GM12878 (cell line): Measurements from ENCODE around the gene HDDC3. TPM values are rescaled to one million over a fixed set of nuclear protein-coding genes. Genes with fewer than 3 reads are reported as not detected.

Source experiments
- ATAC-seq: fragments of 200-7000 bp; cut with Tn5 transposase; 3 replicates; pipeline ENCODE4 v1.9.1; 2020; ENCODE audit warnings: mild to moderate bottlenecking, moderate library complexity
- BruUV-seq: library from RNA; stranded (reverse); fragments of 400-500 nt; replicated peaks from 2 replicates; lab custom pipeline; 2021; lab: Mats Ljungman, UMichigan
- CTCF ChIA-PET: fragments of 300-600 bp; sonication (Branson Sonifier 250); formaldehyde crosslinking; extraction: SDS; loops from one replicate; lab custom pipeline; 2021; ENCODE audit warnings: inconsistent platforms; lab: Yijun Ruan, JAX
- POLR2A ChIA-PET: fragments of 350-600 bp; formaldehyde crosslinking; extraction: SDS; loops from one replicate; lab custom pipeline; 2021; ENCODE audit warnings: inconsistent platforms; lab: Charles Lee
- RAD21 ChIA-PET: fragments of 300-600 bp; sonication (Branson Sonifier 250); formaldehyde crosslinking; loops from one replicate; lab custom pipeline; 2023; ENCODE audit warnings: antibody characterized with exemption; ENCODE audit not compliant: unreplicated experiment; lab: Charles Lee
- SMC1A ChIA-PET: fragments of 300-600 bp; sonication (Branson Sonifier 250); formaldehyde crosslinking; loops from one replicate; lab custom pipeline; 2023; ENCODE audit not compliant: unreplicated experiment, uncharacterized antibody; lab: Charles Lee
- DNase-seq: peaks from one replicate; pipeline ENCODE4 v3.0.0-alpha.2; 2011; ENCODE audit warnings: low read depth, low spot score
- FAIRE-seq: peaks from 3 replicates; lab custom pipeline; 2011; peaks lifted over from hg19 to GRCh38; lab: Jason Lieb, UNC
- H2AFZ ChIP-seq: 2 replicates; pipeline ENCODE4 v1.6.0; 2011; ENCODE audit warnings: low read depth, low read length, control low read depth; ENCODE audit not compliant: control insufficient read depth
- H3K27ac ChIP-seq: 2 replicates; pipeline ENCODE4 v1.5.1; 2011; ENCODE audit warnings: control low read depth; ENCODE audit not compliant: control insufficient read depth, insufficient read depth
- H3K27me3 ChIP-seq, 2 experiments: replicated peaks in 1 of 2; 2 replicates each; pipeline versions ENCODE4 v1.6.0 to v1.6.1; 2011; ENCODE audit warnings: low read length in 1 of 2; ENCODE audit not compliant: control insufficient read depth in 2 of 2, insufficient read depth in 2 of 2
- H3K36me3 ChIP-seq, 2 experiments: 2 replicates each; pipeline ENCODE4 v1.5.1; 2011; ENCODE audit warnings: low read length in 1 of 2; ENCODE audit not compliant: control insufficient read depth in 2 of 2, insufficient read depth in 2 of 2
- H3K4me1 ChIP-seq: 2 replicates; pipeline ENCODE4 v1.6.1; 2011; ENCODE audit warnings: mild to moderate bottlenecking, low read length, moderate library complexity, mixed read lengths; ENCODE audit not compliant: control insufficient read depth, insufficient read depth
- H3K4me2 ChIP-seq: 2 replicates; pipeline ENCODE4 v1.6.0; 2011; ENCODE audit warnings: control low read depth; ENCODE audit not compliant: control insufficient read depth, insufficient read depth
- H3K4me3 ChIP-seq: fragments of 200-600 bp; sonication (generic); 2 replicates; pipeline ENCODE4 v1.5.1; 2016
- H3K79me2 ChIP-seq: 2 replicates; pipeline ENCODE4 v1.6.0; 2011; ENCODE audit warnings: low read length; ENCODE audit not compliant: control insufficient read depth, insufficient read depth
- H3K9ac ChIP-seq: 2 replicates; pipeline ENCODE4 v1.8.0; 2011; ENCODE audit warnings: low read length, control low read depth, mixed read lengths; ENCODE audit not compliant: control insufficient read depth, insufficient read depth
- H3K9me3 ChIP-seq: replicated peaks from 3 replicates; pipeline ENCODE4 v1.5.1; 2011; ENCODE audit warnings: mild to moderate bottlenecking, low read length; ENCODE audit not compliant: control insufficient read depth, insufficient read depth
- H4K20me1 ChIP-seq: 2 replicates; pipeline ENCODE4 v1.6.0; 2011; ENCODE audit not compliant: control insufficient read depth, insufficient read depth
- DPF2 ChIP-seq: fragments of 450-650 bp; IDR thresholded peaks from 2 replicates; pipeline ENCODE4 v1.6.1; 2017; ENCODE audit warnings: mild to moderate bottlenecking
- E4F1 ChIP-seq: fragments of 450-650 bp; IDR thresholded peaks from 2 replicates; pipeline ENCODE4 v1.6.1; 2018; ENCODE audit warnings: borderline replicate concordance, mild to moderate bottlenecking; ENCODE audit not compliant: partially characterized antibody
- FOS ChIP-seq: IDR thresholded peaks from 3 replicates; pipeline ENCODE4 v1.6.1; 2011; ENCODE audit warnings: borderline replicate concordance; ENCODE audit not compliant: insufficient read length; ENCODE audit errors: extremely low read depth
- FOXK2 ChIP-seq: fragments of 450-650 bp; IDR thresholded peaks from 2 replicates; pipeline ENCODE4 v1.6.1; 2017; ENCODE audit warnings: mild to moderate bottlenecking, moderate library complexity
- KLF5 ChIP-seq: fragments of 450-650 bp; IDR thresholded peaks from 2 replicates; pipeline ENCODE4 v1.6.1; 2014; ENCODE audit warnings: mild to moderate bottlenecking; ENCODE audit not compliant: partially characterized antibody
- POLR2A ChIP-seq: IDR thresholded peaks from 2 replicates; pipeline ENCODE4 v1.6.1; 2011; ENCODE audit warnings: low read depth, mild to moderate bottlenecking, low read length
- POLR2AphosphoS2 ChIP-seq: IDR thresholded peaks from 2 replicates; pipeline ENCODE4 v1.6.1; 2011; ENCODE audit warnings: low read depth, mild to moderate bottlenecking, low read length, improper control_type of control experiment, moderate library complexity
- RAD21 ChIP-seq: IDR thresholded peaks from 2 replicates; pipeline ENCODE4 v1.6.1; 2011; ENCODE audit warnings: mild to moderate bottlenecking, low read depth, low read length, moderate library complexity; ENCODE audit not compliant: insufficient read depth
- RELA ChIP-seq: fragments of 450-650 bp; IDR thresholded peaks from 2 replicates; pipeline ENCODE4 v1.8.0; 2014; ENCODE audit warnings: borderline replicate concordance; ENCODE audit not compliant: partially characterized antibody
- TAF1 ChIP-seq: IDR thresholded peaks from 2 replicates; pipeline ENCODE4 v1.6.1; 2011; ENCODE audit warnings: mild to moderate bottlenecking, low read depth, low read length, borderline replicate concordance
- ZBED1 ChIP-seq: IDR thresholded peaks from 2 replicates; pipeline ENCODE4 v1.6.1; 2016; ENCODE audit warnings: borderline replicate concordance
- ZSCAN29 ChIP-seq: fragments of 450-650 bp; IDR thresholded peaks from 2 replicates; pipeline ENCODE4 v1.6.1; 2017; ENCODE audit warnings: mild to moderate bottlenecking, moderate library complexity
- WGBS: methylation state at CpG from one replicate; pipeline ENCODE4 v1.1.6; 2016; ENCODE audit warnings: low lambda C conversion rate; ENCODE audit not compliant: insufficient replicate concordance, insufficient coverage; ENCODE audit errors: missing lambda C conversion rate; 5-methylcytosine and 5-hydroxymethylcytosine counted together
- in situ Hi-C: fragments of 300-500 bp; cut with MboI; formaldehyde crosslinking; loops from 9 replicates; pipeline ENCODE4 v1.14.3; 2018; ENCODE audit warnings: mixed read lengths
- intact Hi-C: fragments of 100-400 bp; cut with micrococcal nuclease; formaldehyde crosslinking; loops from one replicate; pipeline ENCODE4 v1.14.2; 2022; ENCODE audit not compliant: unreplicated experiment
- polyA plus RNA-seq, 11 experiments: library from polyadenylated mRNA; depleted of rRNA in 4 of 11; unstranded in 6 of 11; stranded (reverse) in 5 of 11; fragments of >200 nt; fragmentation: Nextera tagmentation in 4 of 11; fragmentation: Illumina TruSeq in 1 of 11; extraction: Ambion mirVana in 4 of 11; extraction: Trizol in 1 of 11; gene quantifications; 1 replicate in 1 of 11; 2 replicates in 10 of 11; pipeline versions ENCODE4 v1.2.1 to v1.2.3, GENCODE V29; 2011 to 2016; ENCODE audit warnings: inconsistent platforms in 2 of 11, missing spikeins in 2 of 11, low read depth in 1 of 11
- total RNA-seq, 4 experiments: library from RNA; depleted of rRNA in 3 of 4; stranded (reverse); fragments of >200 nt in 3 of 4; fragmentation: Illumina TruSeq in 1 of 4; extraction: Trizol in 1 of 4; gene quantifications; 2 replicates each; pipeline versions ENCODE4 v1.2.1 to v1.2.3, GENCODE V29; 2013 to 2021
- TF ChIP-seq, protein P1 (sequence below): IDR thresholded peaks from 2 replicates; pipeline ENCODE4 v1.6.1; 2012; ENCODE audit warnings: low read depth, low read length, improper control_type of control experiment

The HDDC3 gene
- total and polyA plus RNA-seq, 10 of the 15 experiments (the other 5 are each of a cell fraction or from before 2014, with no cell fraction given), result 5.6 to 39.5 (median 23.0) TPM

DNA sequence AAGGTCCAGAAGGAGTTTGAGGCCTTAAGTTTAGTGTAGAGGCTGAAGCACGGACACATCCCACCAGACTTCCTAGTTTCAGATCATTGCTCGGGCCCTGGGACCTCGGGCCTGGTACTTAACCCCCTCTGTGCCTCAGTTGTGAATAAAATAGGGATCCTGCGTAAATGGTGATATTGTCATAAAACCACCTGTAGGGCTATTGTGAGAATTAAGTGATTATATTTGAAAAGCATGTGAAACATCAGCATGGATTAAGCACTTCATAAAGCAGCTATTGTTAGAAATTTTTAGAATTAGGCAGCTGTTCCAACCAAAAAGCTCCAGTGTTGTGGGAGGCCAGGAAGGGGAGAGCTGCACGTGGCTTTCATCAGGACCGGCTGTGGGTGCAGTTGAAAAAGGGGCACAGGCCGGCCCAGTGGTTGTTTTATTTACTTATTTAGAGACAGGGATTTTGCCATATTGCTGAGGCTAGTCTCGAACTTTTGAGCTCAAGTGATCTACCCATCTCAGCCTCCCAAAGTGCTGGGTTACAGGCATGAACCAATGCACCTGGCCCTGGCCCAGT, 26.8 kb upstream of the HDDC3 start (continued):
- TF ChIP-seq POLR2AphosphoS2 (no peak), KLF5 (no peak), DPF2 (no peak)
- TF ChIP-seq, protein P1, sequence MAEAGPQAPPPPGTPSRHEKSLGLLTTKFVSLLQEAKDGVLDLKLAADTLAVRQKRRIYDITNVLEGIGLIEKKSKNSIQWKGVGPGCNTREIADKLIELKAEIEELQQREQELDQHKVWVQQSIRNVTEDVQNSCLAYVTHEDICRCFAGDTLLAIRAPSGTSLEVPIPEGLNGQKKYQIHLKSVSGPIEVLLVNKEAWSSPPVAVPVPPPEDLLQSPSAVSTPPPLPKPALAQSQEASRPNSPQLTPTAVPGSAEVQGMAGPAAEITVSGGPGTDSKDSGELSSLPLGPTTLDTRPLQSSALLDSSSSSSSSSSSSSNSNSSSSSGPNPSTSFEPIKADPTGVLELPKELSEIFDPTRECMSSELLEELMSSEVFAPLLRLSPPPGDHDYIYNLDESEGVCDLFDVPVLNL, result no peak

DNA sequence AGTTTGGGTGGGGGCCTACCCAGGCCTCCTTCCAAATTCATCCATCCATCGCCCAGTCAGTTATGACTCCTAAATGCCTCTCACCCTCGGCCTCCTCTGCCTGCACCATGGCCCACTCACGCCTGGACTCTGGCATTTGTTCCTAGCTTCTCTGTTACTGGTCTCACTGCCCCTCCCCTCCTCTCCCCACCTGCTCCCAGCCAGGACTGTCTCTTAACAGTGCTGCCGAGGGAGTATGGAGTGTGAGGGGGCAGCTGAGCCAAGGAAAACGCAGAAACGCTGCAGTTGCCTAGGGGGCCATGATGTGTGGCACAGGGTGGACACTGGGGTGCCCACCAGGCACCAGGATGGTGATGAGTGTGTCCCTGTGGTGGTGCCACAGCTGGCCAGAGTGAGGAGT, 25.4 kb upstream of the HDDC3 start:
- in situ Hi-C loops (loop anchor here (25.0 kb wide), 1 partner anchor 1370 kb away; the partner anchor contains the start of gene TICRR), intact Hi-C loops (loop anchor here (5.0 kb wide), 3 partner anchors 35 to 90 kb away; partner anchors contain the start of genes PRC1 and VPS33B)
- Histone ChIP-seq H3K4me2 (0 out of 2 replicates have a peak overlapping the region, but pooled peaks have one; percentile 78), H2AFZ (no peak overlapping the region), H3K27me3 (no peaks in the 10 kb centered on the region), H3K36me3 (peaks cover 21 to 30% of the 10 kb centered on the region in 2 experiments), H3K4me1 (peaks cover 3% of the 10 kb centered on the region; the same call in 1 of the 2 replicates), H3K4me3 (no peak overlapping the region), H4K20me1 (no peaks in the 10 kb centered on the region), H3K9ac (no peak overlapping the region), H3K79me2 (peaks cover 24% of the 10 kb centered on the region), H3K9me3 (no peaks in the 10 kb centered on the region), H3K27ac (no peak overlapping the region)
- ChIA-PET CTCF (interaction anchor here (0.8 to 6.4 kb wide), 13 partner anchors 19 to 314 kb away, joined by 3 to 74 read pairs (median 5); partner anchors contain the start of genes HDDC3 and UNC45A), RAD21 (interaction anchor here (1.2 to 4.5 kb wide), 3 partner anchors 23 to 314 kb away, joined by 3 to 24 read pairs (median 3); partner anchors contain the start of gene UNC45A), POLR2A (interaction anchor here (1.5 to 3.6 kb wide), 2 partner anchors 25 to 30 kb away, joined by 4 to 26 read pairs; partner anchors contain the start of gene HDDC3), SMC1A (interaction anchor here (1.4 kb wide), 1 partner anchor 24 kb away, joined by 4 read pairs; no protein-coding TSS in a partner anchor)
- BruUV-seq, result no TSS peak
- no peak for DNase-seq
- no peak for FAIRE-seq
- 97% methylated on average over 6 of the region's 6 CpGs for WGBS
- TF ChIP-seq TAF1, result no peak
- TF ChIP-seq ZSCAN29, result no peak
- TF ChIP-seq POLR2A, result no peak
- TF ChIP-seq RAD21, result no peak
- no peak for TF ChIP-seq ZBED1
- no peak for TF ChIP-seq RELA
- TF ChIP-seq FOXK2, result no peak
- TF ChIP-seq FOS, result no peak
- TF ChIP-seq E4F1, result no peak
- no peak for ATAC-seq
